ENCODE data around the gene FBXO40. TPM values are rescaled to one million over a fixed set of nuclear protein-coding genes. Genes with fewer than 3 reads are reported as not detected.
"Not testable (repeated sequence)": the region's sequence is repeated elsewhere in the genome, so short reads cannot be mapped to it uniquely, and the experiment has no call there.

FBXO40 gene
- polyA plus RNA-seq, 2 of the 4 experiments (the other 2 are of a cell fraction): not detected

GRCh38 chr3:121581691-121582090 lies 11.5 kb upstream of the FBXO40 start:
- ATAC-seq (no peak), FAIRE-seq (no peak), DNase-seq (ENCODE audit: low read depth in 1 of 2, low spot score in 1 of 2) (no peak)
- no peak for TF ChIP-seq HDAC2 (IDR thresholded peaks at IDR 0.05)
- no peak for TF ChIP-seq SREBF2 (IDR thresholded peaks at IDR 0.05)
- no peak for TF ChIP-seq E2F6 (IDR thresholded peaks at IDR 0.05; ENCODE audit: borderline replicate concordance, low read depth)
- TF ChIP-seq ZNF302 (CRISPR knock-in tag; IDR thresholded peaks at IDR 0.05): no peak
- TF ChIP-seq HMGXB4 (CRISPR knock-in tag; IDR thresholded peaks at IDR 0.05; ENCODE audit: borderline replicate concordance): no peak
- TF ChIP-seq, protein P1, sequence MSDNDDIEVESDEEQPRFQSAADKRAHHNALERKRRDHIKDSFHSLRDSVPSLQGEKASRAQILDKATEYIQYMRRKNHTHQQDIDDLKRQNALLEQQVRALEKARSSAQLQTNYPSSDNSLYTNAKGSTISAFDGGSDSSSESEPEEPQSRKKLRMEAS (IDR thresholded peaks at IDR 0.05): no peak
- TF ChIP-seq RARB (CRISPR knock-in tag; IDR thresholded peaks at IDR 0.05): no peak
- TF ChIP-seq REST (IDR thresholded peaks at IDR 0.05): no peak
- TF ChIP-seq PHF8 (IDR thresholded peaks at IDR 0.05; ENCODE audit: borderline replicate concordance, low read depth): no peak
- TF ChIP-seq, protein P2, sequence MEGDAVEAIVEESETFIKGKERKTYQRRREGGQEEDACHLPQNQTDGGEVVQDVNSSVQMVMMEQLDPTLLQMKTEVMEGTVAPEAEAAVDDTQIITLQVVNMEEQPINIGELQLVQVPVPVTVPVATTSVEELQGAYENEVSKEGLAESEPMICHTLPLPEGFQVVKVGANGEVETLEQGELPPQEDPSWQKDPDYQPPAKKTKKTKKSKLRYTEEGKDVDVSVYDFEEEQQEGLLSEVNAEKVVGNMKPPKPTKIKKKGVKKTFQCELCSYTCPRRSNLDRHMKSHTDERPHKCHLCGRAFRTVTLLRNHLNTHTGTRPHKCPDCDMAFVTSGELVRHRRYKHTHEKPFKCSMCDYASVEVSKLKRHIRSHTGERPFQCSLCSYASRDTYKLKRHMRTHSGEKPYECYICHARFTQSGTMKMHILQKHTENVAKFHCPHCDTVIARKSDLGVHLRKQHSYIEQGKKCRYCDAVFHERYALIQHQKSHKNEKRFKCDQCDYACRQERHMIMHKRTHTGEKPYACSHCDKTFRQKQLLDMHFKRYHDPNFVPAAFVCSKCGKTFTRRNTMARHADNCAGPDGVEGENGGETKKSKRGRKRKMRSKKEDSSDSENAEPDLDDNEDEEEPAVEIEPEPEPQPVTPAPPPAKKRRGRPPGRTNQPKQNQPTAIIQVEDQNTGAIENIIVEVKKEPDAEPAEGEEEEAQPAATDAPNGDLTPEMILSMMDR (IDR thresholded peaks at IDR 0.05): no peak
- WGBS (ENCODE audit: missing lambda C conversion rate): 15% methylated on average over 2 of the region's 2 CpGs
- no peak overlapping the region for H3K4me3 ChIP-seq
- no peaks in the 10 kb centered on the region for H3K9me3 ChIP-seq
- ChIA-PET CTCF (no interaction called here), POLR2A (no interaction called here)
- H3K4me1 ChIP-seq: no peaks in the 10 kb centered on the region
- no peak overlapping the region for H3K27ac ChIP-seq
- no peak overlapping the region for H3K4me2 ChIP-seq

DNA sequence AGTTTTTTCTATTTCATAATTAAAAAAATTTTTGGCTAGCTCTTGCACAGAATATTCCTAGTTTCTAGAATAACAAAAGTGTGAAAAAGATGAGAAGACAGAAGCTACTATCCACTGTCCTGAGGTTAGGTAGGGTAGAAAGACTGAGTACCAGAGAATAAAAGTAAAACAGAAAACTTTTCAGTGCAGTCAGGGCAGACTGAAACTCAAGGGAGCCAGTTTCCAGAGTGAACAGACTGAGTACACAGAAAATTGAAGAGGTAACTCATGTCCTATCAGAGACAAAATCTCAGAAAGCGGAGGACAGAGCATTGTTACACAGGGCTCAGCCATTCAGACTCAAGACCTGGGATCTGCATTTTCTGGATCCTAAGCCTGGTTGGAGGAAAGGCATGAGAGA lies 8.8 kb upstream of the FBXO40 start:
- CTCF ChIA-PET: interaction anchor here (1.1 kb wide), 1 partner anchor 38 kb away, joined by 3 read pairs; no protein-coding TSS in a partner anchor
- Histone ChIP-seq H3K9me3 (no peaks in the 10 kb centered on the region), H3K27ac (no peak overlapping the region), H3K4me3 (no peak overlapping the region), H3K4me2 (no peak overlapping the region), H3K4me1 (no peaks in the 10 kb centered on the region)
- no peak for FAIRE-seq
- 88% methylated on average over 1 of the region's 1 CpG for WGBS (ENCODE audit: missing lambda C conversion rate)
- TF ChIP-seq CBX8 (IDR thresholded peaks at IDR 0.05): no peak
- TF ChIP-seq KDM5A (IDR thresholded peaks at IDR 0.05): no peak
- TF ChIP-seq HDAC2 (IDR thresholded peaks at IDR 0.05): no peak
- TF ChIP-seq FOSL2 (IDR thresholded peaks at IDR 0.05): no peak
- TF ChIP-seq FOSL2 (CRISPR knock-in tag; IDR thresholded peaks at IDR 0.05): no peak
- no peak for TF ChIP-seq POLR2AphosphoS2 (conservative IDR thresholded peaks at IDR 0.05; ENCODE audit: low read length)
- POLR2A ChIA-PET: no interaction called here
- no peak for ATAC-seq
- DNase-seq (ENCODE audit: low read depth in 1 of 2, low spot score in 1 of 2): no peak

DNA sequence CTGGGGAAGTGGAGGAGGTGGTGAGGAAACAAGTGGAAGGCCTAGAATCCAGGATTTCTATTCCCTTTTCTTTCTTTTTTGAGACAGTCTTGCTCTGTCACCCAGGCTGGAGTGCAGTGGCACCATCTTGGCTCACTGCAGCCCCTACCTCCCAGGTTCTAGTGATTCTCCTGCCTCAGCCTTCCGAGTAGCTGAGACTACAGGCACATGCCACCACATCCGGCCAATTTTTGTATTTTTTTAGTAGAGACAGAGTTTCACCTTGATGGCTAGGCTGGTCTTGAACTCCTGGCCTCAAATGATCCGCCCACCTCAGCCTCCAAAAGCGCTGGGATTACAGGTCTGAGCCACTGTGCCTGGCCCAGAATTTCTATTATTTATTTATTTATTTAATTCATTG lies 627 bp downstream of the FBXO40 start:
- CTCF ChIA-PET: interaction anchor here (0.9 kb wide), 1 partner anchor 14 kb away, joined by 3 read pairs; no protein-coding TSS in a partner anchor
- DNase-seq (ENCODE audit: low read depth in 1 of 2, low spot score in 1 of 2); H3K27ac ChIP-seq; FAIRE-seq; H3K4me3 ChIP-seq; POLR2A ChIA-PET; H3K4me1 ChIP-seq; H3K9me3 ChIP-seq; ATAC-seq; H3K4me2 ChIP-seq: not testable (repeated sequence)
- WGBS (ENCODE audit: missing lambda C conversion rate): 65% methylated on average over 4 of the region's 4 CpGs

All from A549 (cell line).